ENCODE results near the gene AGBL5. TPM values are rescaled to one million over a fixed set of nuclear protein-coding genes. Genes with fewer than 3 reads are reported as not detected.

Gene AGBL5
- total and polyA plus RNA-seq, 9 of the 15 experiments (the other 6 are each of a cell fraction or from before 2014, with no cell fraction given) = 3.3 to 52.7 (median 26.2) TPM

DNA sequence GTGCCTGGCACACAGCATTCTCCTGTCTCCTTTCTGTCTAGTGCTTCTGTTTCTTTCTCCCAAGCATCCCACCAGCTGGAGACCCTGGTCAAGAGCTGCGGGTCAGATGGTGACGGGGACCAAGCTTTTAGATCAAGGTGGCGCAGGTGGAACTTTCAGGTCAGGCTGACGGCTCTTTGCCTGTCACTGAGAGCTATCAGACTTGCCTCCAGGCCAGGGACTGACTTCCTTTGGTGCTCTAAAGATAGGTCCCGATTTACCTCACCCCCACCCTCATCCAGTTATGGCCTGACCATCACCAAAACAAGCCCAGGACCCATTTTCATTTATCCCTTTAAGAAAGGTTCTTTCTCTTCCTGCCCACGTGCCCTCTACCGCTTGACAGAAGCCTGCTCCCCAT lies 25.8 kb downstream of the AGBL5 start (continued):
- TF ChIP-seq, protein P1, sequence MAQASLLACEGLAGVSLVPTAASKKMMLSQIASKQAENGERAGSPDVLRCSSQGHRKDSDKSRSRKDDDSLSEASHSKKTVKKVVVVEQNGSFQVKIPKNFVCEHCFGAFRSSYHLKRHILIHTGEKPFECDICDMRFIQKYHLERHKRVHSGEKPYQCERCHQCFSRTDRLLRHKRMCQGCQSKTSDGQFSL (CRISPR knock-in tag; IDR thresholded peaks at IDR 0.05) = no peak
- TF ChIP-seq, protein P1 (tag; IDR thresholded peaks at IDR 0.05) = no peak
- TF ChIP-seq MED1 (CRISPR knock-in tag; IDR thresholded peaks at IDR 0.05; ENCODE audit: borderline replicate concordance) = no peak
- TF ChIP-seq, protein P2, sequence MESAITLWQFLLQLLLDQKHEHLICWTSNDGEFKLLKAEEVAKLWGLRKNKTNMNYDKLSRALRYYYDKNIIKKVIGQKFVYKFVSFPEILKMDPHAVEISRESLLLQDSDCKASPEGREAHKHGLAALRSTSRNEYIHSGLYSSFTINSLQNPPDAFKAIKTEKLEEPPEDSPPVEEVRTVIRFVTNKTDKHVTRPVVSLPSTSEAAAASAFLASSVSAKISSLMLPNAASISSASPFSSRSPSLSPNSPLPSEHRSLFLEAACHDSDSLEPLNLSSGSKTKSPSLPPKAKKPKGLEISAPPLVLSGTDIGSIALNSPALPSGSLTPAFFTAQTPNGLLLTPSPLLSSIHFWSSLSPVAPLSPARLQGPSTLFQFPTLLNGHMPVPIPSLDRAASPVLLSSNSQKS (CRISPR knock-in tag; IDR thresholded peaks at IDR 0.05) = no peak
- TF ChIP-seq DNMT1 (IDR thresholded peaks at IDR 0.05) = no peak
- TF ChIP-seq BMI1 (IDR thresholded peaks at IDR 0.05; ENCODE audit: low read length) = no peak
- TF ChIP-seq HEY1 (CRISPR knock-in tag; IDR thresholded peaks at IDR 0.05; ENCODE audit: borderline replicate concordance) = no peak
- TF ChIP-seq, protein P3, sequence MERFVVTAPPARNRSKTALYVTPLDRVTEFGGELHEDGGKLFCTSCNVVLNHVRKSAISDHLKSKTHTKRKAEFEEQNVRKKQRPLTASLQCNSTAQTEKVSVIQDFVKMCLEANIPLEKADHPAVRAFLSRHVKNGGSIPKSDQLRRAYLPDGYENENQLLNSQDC (CRISPR knock-in tag; IDR thresholded peaks at IDR 0.05) = no peak
- TF ChIP-seq EP300 (IDR thresholded peaks at IDR 0.05; ENCODE audit: low read length) = no peak
- TF ChIP-seq, protein P4, sequence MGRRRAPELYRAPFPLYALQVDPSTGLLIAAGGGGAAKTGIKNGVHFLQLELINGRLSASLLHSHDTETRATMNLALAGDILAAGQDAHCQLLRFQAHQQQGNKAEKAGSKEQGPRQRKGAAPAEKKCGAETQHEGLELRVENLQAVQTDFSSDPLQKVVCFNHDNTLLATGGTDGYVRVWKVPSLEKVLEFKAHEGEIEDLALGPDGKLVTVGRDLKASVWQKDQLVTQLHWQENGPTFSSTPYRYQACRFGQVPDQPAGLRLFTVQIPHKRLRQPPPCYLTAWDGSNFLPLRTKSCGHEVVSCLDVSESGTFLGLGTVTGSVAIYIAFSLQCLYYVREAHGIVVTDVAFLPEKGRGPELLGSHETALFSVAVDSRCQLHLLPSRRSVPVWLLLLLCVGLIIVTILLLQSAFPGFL (CRISPR knock-in tag; IDR thresholded peaks at IDR 0.05) = no peak
- no peak for TF ChIP-seq U2AF2 (optimal IDR thresholded peaks at IDR 0.05; ENCODE audit: low read depth, low read length)
- TF ChIP-seq, protein P5, sequence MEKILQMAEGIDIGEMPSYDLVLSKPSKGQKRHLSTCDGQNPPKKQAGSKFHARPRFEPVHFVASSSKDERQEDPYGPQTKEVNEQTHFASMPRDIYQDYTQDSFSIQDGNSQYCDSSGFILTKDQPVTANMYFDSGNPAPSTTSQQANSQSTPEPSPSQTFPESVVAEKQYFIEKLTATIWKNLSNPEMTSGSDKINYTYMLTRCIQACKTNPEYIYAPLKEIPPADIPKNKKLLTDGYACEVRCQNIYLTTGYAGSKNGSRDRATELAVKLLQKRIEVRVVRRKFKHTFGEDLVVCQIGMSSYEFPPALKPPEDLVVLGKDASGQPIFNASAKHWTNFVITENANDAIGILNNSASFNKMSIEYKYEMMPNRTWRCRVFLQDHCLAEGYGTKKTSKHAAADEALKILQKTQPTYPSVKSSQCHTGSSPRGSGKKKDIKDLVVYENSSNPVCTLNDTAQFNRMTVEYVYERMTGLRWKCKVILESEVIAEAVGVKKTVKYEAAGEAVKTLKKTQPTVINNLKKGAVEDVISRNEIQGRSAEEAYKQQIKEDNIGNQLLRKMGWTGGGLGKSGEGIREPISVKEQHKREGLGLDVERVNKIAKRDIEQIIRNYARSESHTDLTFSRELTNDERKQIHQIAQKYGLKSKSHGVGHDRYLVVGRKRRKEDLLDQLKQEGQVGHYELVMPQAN (IDR thresholded peaks at IDR 0.05; ENCODE audit: borderline replicate concordance) = no peak
- TF ChIP-seq KAT7 (CRISPR knock-in tag; IDR thresholded peaks at IDR 0.05; ENCODE audit: borderline replicate concordance) = no peak
- TF ChIP-seq, protein P6, sequence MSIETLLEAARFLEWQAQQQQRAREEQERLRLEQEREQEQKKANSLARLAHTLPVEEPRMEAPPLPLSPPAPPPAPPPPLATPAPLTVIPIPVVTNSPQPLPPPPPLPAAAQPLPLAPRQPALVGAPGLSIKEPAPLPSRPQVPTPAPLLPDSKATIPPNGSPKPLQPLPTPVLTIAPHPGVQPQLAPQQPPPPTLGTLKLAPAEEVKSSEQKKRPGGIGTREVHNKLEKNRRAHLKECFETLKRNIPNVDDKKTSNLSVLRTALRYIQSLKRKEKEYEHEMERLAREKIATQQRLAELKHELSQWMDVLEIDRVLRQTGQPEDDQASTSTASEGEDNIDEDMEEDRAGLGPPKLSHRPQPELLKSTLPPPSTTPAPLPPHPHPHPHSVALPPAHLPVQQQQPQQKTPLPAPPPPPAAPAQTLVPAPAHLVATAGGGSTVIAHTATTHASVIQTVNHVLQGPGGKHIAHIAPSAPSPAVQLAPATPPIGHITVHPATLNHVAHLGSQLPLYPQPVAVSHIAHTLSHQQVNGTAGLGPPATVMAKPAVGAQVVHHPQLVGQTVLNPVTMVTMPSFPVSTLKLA (conservative IDR thresholded peaks at IDR 0.05) = no peak
- no peak for TF ChIP-seq HMGN3 (IDR thresholded peaks at IDR 0.05; ENCODE audit: borderline replicate concordance, extremely low read depth, insufficient read length, low read depth, low read length)
- TF ChIP-seq ARHGAP35 (IDR thresholded peaks at IDR 0.05; ENCODE audit: partially characterized antibody) = no peak
- TF ChIP-seq DMBX1 (CRISPR knock-in tag; IDR thresholded peaks at IDR 0.05; ENCODE audit: borderline replicate concordance) = no peak
